GM18873 (cell line): ENCODE results near the gene ST6GALNAC4.

Source experiments
- ATAC-seq: cut with Tn5 transposase; IDR thresholded peaks from one replicate; pipeline ENCODE4 v1.9.1; 2021; ENCODE audit warnings: mild to moderate bottlenecking, moderate library complexity, moderate number of reproducible peaks; ENCODE audit not compliant: unreplicated experiment, low FRiP score

Gene ST6GALNAC4

GRCh38 chr9:127915801-127916719, 781 bp downstream of the ST6GALNAC4 start:
- no peak for ATAC-seq

- ATAC-seq = no peak
These were observed 1.5 kb downstream of the ST6GALNAC4 start for GRCh38 chr9:127915325-127915752.

DNA sequence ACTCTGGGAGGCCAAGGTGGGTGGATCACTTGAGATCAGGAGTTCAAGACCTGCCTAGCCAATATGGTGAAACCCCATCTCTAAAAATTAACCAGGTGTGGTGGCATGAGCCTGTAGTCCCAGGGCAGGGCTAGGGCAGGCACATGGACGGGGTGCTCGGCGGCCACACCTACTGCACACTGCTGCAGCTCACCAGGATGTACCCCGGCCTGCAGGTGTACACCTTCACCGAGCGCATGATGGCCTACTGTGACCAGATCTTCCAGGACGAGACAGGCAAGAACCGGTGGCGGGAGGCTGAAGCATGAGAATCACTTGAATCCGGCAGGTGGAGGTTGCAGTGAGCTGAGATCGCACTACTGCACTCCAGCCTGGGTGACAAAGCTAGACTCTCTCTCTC, 3.2 kb downstream of the ST6GALNAC4 start:
- no peak for ATAC-seq

DNA sequence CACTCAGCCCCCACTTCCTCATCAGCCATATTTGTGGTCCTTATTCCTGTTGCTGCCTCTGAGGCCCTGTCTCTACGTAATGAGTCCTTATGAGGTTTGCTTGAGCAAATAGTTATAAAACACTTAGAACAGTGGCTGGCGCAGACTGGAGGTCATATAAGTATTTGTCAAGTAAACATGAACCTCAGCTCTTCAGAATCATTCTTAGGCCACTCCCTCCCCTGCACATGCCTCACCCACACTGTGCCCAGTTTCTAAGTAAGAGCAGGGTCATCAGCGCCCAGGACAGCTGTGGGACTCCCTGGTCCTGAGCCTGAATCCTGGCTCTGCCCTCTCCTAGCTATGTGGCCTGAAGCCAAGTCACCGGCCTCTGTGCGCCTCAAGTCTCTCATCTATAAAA, 4.0 kb downstream of the ST6GALNAC4 start:
- no peak for ATAC-seq

DNA sequence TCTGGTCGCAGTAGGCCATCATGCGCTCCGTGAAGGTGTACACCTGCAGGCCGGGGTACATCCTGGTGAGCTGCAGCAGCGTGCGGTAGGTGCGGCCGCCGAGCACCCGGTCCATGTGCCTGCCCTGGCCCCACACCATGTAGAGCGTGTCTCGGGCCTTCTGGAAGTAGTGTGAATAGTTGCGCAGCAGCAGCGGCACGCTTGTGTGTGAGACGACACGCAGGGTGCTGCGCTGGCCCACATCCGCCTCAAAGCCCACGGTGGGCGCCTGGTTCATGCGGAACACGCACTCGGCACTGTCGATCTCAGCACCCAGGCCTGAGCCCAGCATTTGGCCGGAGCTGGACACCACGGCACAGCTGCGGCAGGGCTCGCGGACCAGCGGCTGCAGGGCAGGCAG, 4.5 kb downstream of the ST6GALNAC4 start:
- no peak for ATAC-seq

GRCh38 chr9:127910613-127911205, 6.1 kb downstream of the ST6GALNAC4 start:
- no peak for ATAC-seq

DNA sequence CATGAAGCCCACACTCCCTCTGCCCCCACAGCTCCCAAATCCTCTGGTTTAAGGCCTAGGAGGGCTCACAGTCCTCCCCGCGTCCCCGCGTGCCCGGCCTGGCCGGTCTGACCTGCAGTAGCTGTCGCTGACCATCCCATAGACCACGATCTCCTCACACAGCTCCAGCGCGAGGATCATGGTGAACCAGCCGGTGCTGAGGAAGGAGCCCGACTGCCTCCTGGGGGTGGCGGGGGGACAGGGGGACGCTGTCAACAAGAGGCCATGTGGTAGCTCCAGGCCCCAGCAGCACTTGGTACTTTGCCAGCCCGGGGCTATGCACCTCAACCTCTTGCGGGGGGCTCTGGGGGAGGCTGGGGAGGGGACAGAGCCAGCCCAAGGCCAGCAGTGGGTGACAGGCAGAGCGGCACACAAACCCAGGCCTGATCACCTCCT, 7.0 kb downstream of the ST6GALNAC4 start:
- no peak for ATAC-seq

GRCh38 chr9:127908660-127908926, 8.2 kb downstream of the ST6GALNAC4 start:
- ATAC-seq = no peak

DNA sequence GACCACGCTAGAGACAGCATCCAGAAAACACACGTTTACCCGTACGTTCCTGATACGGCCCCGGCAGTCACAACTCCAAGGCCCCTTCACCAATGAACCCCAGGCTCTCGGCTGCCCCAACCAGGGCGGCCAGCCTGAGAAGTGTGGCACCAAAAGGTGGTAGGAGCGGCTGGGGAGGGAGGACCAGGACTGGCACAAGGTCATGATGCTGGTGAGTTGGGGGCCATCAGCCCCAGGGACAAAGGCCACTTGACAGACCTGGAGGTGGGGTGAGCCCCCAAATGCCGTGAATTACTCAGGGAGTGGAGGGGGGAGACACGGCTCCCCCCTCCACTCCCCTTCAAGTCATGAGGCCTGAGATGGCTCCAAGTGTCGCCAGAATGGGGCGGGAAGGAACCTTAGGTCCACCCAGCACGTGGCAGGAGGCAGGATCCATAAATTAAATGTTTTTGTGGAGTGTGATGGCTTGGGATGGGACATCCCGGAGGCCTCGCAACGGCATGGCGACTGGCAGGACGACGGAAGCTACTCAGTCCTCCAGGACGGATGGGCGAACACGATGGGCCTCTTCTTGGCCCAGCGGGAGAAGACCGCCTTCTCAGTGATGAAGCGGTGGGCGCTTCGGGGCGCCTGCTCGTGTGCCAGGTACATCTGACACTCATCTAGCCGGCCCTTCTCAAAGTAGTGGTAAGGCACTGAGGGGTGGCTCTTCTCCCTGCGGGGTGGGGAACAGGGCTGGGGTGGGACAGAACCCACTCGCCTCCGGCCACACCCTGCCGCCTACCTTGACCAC, 8.8 kb downstream of the ST6GALNAC4 start:
- no peak for ATAC-seq

GRCh38 chr9:127905788-127906191, 11.1 kb downstream of the ST6GALNAC4 start:
- ATAC-seq = no peak

GRCh38 chr9:127905004-127905728, 11.7 kb downstream of the ST6GALNAC4 start:
- ATAC-seq = no peak

- no peak for ATAC-seq
These were observed 12.3 kb downstream of the ST6GALNAC4 start for GRCh38 chr9:127904561-127905003.

DNA sequence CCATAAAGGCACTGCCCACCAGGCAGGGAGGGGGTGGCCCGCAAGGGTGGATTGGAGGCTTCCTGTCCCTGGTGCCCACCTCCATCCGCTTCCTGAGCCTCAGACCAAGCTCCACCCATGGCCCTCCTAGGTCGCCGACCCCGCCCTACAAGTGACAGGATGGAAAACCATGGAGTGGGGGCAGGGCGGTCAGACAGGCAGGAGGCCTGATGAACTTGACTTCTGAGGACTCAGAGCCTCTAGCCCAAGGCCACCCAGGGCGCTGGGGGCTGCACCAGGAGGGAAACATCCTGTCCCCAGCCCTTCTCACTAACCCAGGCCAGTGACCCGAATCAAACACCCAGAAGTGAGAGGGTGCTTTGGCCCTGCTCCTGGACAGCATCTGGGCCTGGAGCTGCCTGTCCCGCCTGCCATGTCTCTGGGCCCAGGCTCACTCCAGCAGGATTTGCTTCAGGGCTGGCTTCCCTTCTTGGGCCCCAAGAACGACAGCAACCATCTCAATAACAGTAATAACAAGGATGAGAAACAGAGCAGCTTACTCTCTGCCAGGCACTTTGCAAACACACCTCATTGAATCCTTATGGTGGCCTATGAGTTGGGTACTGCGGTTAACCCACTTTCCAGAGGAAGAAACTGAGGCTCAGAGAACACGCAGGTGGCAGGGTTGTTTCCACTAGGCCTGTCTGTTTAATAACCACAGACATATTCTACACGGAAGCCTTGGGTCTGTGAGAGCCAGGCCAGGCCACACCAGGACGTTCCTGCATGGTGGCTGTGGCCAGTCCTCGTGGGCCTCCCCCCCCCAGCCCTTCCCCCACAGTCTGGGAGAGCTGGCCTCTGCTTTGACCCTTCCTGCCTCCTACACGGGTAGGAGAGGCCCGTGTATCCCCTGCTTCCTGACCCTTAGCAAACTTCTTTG, 13.0 kb downstream of the ST6GALNAC4 start:
- no peak for ATAC-seq

DNA sequence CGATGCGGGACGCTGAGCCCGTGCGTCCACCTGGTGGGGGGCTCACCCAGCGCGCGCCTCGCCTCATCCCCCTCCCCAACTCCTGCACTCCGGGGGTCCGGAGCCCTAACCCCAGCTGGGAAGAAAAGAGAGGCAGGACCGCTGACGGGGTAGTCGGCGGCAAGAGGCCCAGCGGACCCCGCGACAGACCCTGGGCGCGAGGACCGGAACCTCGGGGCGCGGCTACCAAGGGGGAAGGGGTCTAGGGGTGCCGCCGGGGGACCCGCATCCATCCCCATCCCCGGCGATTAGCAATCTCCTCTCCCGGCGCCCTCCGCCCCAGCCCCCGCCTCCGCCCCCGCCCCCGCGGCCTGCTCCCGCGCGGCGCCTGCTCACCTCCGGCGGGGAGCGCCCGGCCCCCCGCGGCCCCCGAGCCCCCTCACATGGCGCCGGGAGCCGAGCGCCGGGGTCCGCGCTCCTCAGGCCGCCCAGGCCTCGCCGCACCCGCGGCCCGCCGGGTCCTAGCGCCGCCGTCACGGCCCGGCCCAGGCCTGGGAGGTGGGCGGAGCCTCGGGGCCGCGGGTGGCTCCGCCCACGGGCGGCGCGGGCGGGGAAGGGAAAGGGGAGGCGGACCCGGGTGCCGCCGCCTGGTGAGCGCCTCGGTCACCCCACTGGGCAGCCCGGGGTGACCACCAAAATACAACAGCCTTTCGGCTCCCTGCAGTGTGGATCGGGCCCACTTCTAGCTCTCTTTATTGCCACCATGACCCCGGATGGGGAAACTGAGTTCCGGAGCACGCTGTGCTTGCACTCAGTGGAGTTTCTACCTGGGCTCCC, 17.5 kb downstream of the ST6GALNAC4 start, which contains the start of gene ST6GALNAC6:
Gene ST6GALNAC6, minus strand, starts transcription at position 476 of the 816 bp plus-strand sequence. CDS start 1,622 bp downstream, outside the sequence.
- no peak for ATAC-seq

GRCh38 chr9:127898433-127899127, 18.3 kb downstream of the ST6GALNAC4 start:
- ATAC-seq = no peak

GRCh38 chr9:127897193-127897692, 19.6 kb downstream of the ST6GALNAC4 start:
- no peak for ATAC-seq

DNA sequence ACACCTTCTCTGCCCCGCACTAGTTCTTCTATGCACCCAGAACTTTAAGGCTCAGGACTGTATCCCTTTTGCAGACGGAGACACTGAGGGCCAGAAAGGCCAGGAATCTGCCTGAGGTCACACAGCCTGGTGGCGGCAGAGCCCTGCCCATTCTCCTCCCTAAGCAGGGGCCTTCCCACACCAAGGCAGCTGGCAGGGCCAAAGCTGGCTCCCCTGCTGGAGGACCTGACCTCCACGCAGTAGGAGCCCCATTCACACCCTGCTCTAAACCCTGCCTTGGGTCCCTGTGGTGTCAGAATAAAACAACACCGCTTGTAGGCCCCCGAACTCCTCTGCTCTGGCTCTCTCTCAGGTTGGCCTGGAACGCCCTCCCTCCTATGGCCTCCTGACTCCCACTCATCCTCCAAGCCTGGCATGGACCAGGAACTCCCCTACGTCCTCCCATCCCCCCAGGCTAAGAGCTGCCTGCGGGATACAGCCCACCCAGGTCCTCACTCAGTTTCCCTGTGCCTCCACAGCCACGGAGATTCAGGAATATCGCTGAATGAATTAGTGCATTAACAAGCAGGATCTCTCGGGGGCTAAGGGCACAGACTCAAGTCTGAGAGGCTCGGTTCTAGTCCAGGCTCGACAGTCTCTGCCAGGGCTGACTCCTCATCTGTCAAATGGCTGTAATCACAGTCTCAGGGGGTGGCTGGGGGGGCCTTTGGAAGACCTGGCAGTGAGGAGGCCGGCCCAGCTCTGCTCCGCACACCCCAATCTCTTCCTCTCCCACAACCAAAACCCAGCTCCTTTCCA, 20.2 kb downstream of the ST6GALNAC4 start:
- no peak for ATAC-seq
